ENCODE measurements around the gene FAM107A.
"Not testable (repeated sequence)": the region's sequence is repeated elsewhere in the genome, so short reads cannot be mapped to it uniquely, and the experiment has no call there.

Gene FAM107A

DNA sequence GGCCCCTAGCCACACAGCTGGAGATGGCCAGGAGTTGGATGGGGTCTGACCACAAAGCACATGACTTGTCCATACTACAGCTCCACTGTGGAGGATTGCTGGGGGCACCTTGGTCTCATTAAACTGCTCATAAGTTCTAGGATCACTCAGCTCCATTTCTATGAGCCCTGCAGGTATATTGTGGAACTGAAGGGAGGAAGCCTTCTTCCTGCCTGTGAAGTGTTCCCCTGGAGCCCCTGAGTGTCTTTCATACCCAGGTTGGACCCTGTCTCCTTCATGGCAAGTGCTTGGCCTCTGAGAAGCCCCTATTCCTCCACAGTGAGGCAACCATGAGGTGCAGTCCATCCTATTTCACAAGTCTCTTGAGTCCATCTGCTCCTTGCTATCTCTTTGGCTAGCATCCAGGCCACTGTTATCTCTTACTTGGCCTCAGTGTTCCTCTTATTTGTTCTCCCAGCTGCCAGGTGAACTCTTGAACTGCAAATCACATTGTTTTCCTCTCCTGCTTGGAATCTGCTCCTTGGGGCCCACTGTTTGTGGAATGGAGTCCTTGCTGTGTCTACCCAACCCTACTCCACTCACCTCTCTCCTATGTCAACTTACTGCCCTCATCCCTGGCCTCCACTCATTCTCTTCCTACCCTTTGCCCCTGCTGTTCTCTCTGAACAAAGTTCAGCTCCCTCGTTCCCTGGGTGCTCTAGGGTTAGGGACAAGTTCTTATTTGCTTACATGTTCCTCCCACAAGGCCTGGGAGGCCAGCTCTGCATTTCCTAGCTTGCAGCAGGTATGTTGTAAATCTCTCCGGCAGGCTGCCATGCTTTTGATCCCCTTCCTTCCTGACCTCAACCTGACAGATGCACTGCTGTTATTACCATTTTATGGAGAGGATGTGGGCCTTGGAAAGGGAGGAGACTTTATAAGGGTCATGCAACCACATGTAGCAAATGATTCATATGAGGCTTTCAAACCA is 41.4 kb downstream of the FAM107A start:
- Histone ChIP-seq H3K36me3 (ENCODE audit: control insufficient read depth, insufficient read depth, low read length) (no peaks in the 10 kb centered on the region), H3K27ac (ENCODE audit: low read depth, low read length) (no peak overlapping the region), H3K4me1 (ENCODE audit: control insufficient read depth, insufficient read depth, low read length) (no peaks in the 10 kb centered on the region; the same call in none of the 2 replicates), H3K4me3 (ENCODE audit: low read depth, low read length) (no peak overlapping the region), H3K9ac (ENCODE audit: low read depth, low read length) (no peak overlapping the region), H3K9me3 (ENCODE audit: control insufficient read depth, insufficient read depth, low read length) (no peaks in the 10 kb centered on the region), H3K27me3 (ENCODE audit: control insufficient read depth, insufficient read depth, low read length) (no peaks in the 10 kb centered on the region)

GRCh38 chr3:58534592-58535494 is 42.3 kb downstream of the FAM107A start:
- no peak overlapping the region for H3K27ac ChIP-seq (ENCODE audit: low read depth, low read length)
- H3K9me3 ChIP-seq (ENCODE audit: control insufficient read depth, insufficient read depth, low read length): no peaks in the 10 kb centered on the region
- no peaks in the 10 kb centered on the region for H3K27me3 ChIP-seq (ENCODE audit: control insufficient read depth, insufficient read depth, low read length)
- no peaks in the 10 kb centered on the region; the same call in none of the 2 replicates for H3K4me1 ChIP-seq (ENCODE audit: control insufficient read depth, insufficient read depth, low read length)
- no peaks in the 10 kb centered on the region for H3K36me3 ChIP-seq (ENCODE audit: control insufficient read depth, insufficient read depth, low read length)
- no peak overlapping the region for H3K9ac ChIP-seq (ENCODE audit: low read depth, low read length)
- H3K4me3 ChIP-seq (ENCODE audit: low read depth, low read length): no peak overlapping the region

DNA sequence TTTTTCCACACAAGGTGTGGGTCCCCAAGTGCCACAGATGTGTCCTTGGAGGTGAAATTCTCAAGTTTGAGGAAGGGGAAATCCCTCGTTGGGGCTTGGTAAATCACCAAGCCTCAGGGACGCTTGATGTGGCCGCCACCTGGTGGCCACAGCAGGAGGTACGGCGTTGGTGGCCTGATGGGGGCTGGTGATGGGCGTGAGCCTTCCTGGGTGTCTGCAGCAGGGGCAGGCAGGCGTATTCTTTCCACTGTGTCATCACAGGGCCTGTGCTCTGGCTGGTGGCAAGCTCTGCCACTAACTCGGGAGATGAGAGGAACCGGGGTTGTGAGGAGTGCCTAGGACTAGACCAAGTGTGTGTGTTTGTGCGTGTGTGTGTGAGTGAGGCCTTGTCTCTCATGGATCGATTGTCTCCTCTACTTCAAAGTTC is 44.4 kb downstream of the FAM107A start:
- H3K9me3 ChIP-seq (ENCODE audit: control insufficient read depth, insufficient read depth, low read length): no peaks in the 10 kb centered on the region
- H3K36me3 ChIP-seq (ENCODE audit: control insufficient read depth, insufficient read depth, low read length): no peaks in the 10 kb centered on the region
- no peaks in the 10 kb centered on the region for H3K27me3 ChIP-seq (ENCODE audit: control insufficient read depth, insufficient read depth, low read length)
- H3K4me1 ChIP-seq (ENCODE audit: control insufficient read depth, insufficient read depth, low read length): no peaks in the 10 kb centered on the region; the same call in none of the 2 replicates
- no peak overlapping the region for H3K4me3 ChIP-seq (ENCODE audit: low read depth, low read length)
- H3K27ac ChIP-seq (ENCODE audit: low read depth, low read length): no peak overlapping the region
- H3K9ac ChIP-seq (ENCODE audit: low read depth, low read length): no peak overlapping the region

- no peak overlapping the region for H3K27ac ChIP-seq (ENCODE audit: low read depth, low read length)
- H3K9me3 ChIP-seq (ENCODE audit: control insufficient read depth, insufficient read depth, low read length): no peaks in the 10 kb centered on the region
- no peaks in the 10 kb centered on the region for H3K36me3 ChIP-seq (ENCODE audit: control insufficient read depth, insufficient read depth, low read length)
- no peaks in the 10 kb centered on the region for H3K27me3 ChIP-seq (ENCODE audit: control insufficient read depth, insufficient read depth, low read length)
- no peaks in the 10 kb centered on the region; the same call in none of the 2 replicates for H3K4me1 ChIP-seq (ENCODE audit: control insufficient read depth, insufficient read depth, low read length)
- H3K9ac ChIP-seq (ENCODE audit: low read depth, low read length): no peak overlapping the region
- no peak overlapping the region for H3K4me3 ChIP-seq (ENCODE audit: low read depth, low read length)
Measured at GRCh38 chr3:58531956-58532355, 45.2 kb downstream of the FAM107A start.

- Histone ChIP-seq H3K27ac (ENCODE audit: low read depth, low read length) (no peak overlapping the region), H3K9me3 (ENCODE audit: control insufficient read depth, insufficient read depth, low read length) (no peaks in the 10 kb centered on the region), H3K4me3 (ENCODE audit: low read depth, low read length) (no peak overlapping the region), H3K4me1 (ENCODE audit: control insufficient read depth, insufficient read depth, low read length) (peaks cover under 1% of the 10 kb centered on the region), H3K36me3 (ENCODE audit: control insufficient read depth, insufficient read depth, low read length) (no peaks in the 10 kb centered on the region), H3K9ac (ENCODE audit: low read depth, low read length) (no peak overlapping the region), H3K27me3 (ENCODE audit: control insufficient read depth, insufficient read depth, low read length) (no peaks in the 10 kb centered on the region)
Measured at GRCh38 chr3:58531555-58531954, 45.6 kb downstream of the FAM107A start.

- Histone ChIP-seq H3K9ac (ENCODE audit: low read depth, low read length) (no peak overlapping the region), H3K9me3 (ENCODE audit: control insufficient read depth, insufficient read depth, low read length) (no peaks in the 10 kb centered on the region), H3K36me3 (ENCODE audit: control insufficient read depth, insufficient read depth, low read length) (no peaks in the 10 kb centered on the region), H3K27ac (ENCODE audit: low read depth, low read length) (no peak overlapping the region), H3K4me3 (ENCODE audit: low read depth, low read length) (no peak overlapping the region), H3K27me3 (ENCODE audit: control insufficient read depth, insufficient read depth, low read length) (no peaks in the 10 kb centered on the region), H3K4me1 (ENCODE audit: control insufficient read depth, insufficient read depth, low read length) (peaks cover 4% of the 10 kb centered on the region)
Measured at GRCh38 chr3:58530354-58530865, 46.8 kb downstream of the FAM107A start.

DNA sequence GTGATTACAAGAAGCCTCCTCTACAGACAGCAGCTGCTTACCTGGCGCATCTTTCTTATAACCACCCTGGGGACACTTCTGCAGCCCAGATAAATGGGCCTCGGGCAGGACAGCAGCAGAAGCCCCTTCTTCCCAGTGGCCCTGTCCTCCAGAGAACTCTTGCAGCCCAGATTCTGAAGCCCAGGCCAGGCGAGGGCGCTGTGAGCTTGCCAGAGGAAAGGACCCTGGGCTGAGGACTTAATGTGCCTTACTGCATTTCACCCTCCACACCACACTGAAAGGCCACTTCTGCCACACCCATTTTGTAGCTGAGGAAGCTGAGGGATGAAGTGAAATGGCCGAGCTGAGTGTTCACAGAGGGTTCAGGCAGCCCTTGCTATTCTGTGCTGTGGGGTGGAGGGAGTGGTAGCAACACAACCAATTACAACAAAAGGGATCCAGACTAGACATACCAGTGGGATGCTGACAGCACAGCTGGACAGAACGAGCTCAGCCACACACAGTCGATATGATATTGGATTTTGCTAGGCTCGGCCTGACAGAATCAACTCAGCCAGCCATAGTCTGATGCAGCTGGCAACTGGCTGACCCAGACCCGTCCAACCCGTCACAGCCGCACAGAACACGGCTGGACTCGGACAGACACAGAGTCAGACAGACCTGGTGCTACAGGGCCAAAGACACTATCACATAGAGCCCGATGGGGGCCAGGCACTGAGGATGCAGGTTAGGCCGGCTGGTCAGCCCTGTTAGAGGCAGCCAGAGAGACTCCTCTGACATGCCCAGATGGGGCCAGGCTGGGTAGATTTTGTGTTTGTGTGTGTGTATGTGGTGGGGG is 47.5 kb downstream of the FAM107A start:
- Histone ChIP-seq H3K9me3 (ENCODE audit: control insufficient read depth, insufficient read depth, low read length) (no peaks in the 10 kb centered on the region), H3K27ac (ENCODE audit: low read depth, low read length) (no peak overlapping the region), H3K4me1 (ENCODE audit: control insufficient read depth, insufficient read depth, low read length) (peaks cover 4% of the 10 kb centered on the region), H3K9ac (ENCODE audit: low read depth, low read length) (no peak overlapping the region), H3K4me3 (ENCODE audit: low read depth, low read length) (no peak overlapping the region), H3K27me3 (ENCODE audit: control insufficient read depth, insufficient read depth, low read length) (no peaks in the 10 kb centered on the region), H3K36me3 (ENCODE audit: control insufficient read depth, insufficient read depth, low read length) (no peaks in the 10 kb centered on the region)

- H3K36me3 ChIP-seq (ENCODE audit: control insufficient read depth, insufficient read depth, low read length): no peaks in the 10 kb centered on the region
- H3K9ac ChIP-seq (ENCODE audit: low read depth, low read length): no peak overlapping the region
- no peaks in the 10 kb centered on the region for H3K27me3 ChIP-seq (ENCODE audit: control insufficient read depth, insufficient read depth, low read length)
- no peak overlapping the region for H3K4me3 ChIP-seq (ENCODE audit: low read depth, low read length)
- no peaks in the 10 kb centered on the region for H3K9me3 ChIP-seq (ENCODE audit: control insufficient read depth, insufficient read depth, low read length)
- H3K27ac ChIP-seq (ENCODE audit: low read depth, low read length): no peak overlapping the region
- H3K4me1 ChIP-seq (ENCODE audit: control insufficient read depth, insufficient read depth, low read length): peaks cover 4% of the 10 kb centered on the region
Measured at GRCh38 chr3:58528629-58529028, 48.6 kb downstream of the FAM107A start.

- not testable (repeated sequence) for H3K27me3 ChIP-seq (ENCODE audit: control insufficient read depth, insufficient read depth, low read length); H3K4me3 ChIP-seq (ENCODE audit: low read depth, low read length); H3K9me3 ChIP-seq (ENCODE audit: control insufficient read depth, insufficient read depth, low read length); H3K36me3 ChIP-seq (ENCODE audit: control insufficient read depth, insufficient read depth, low read length); H3K9ac ChIP-seq (ENCODE audit: low read depth, low read length); H3K27ac ChIP-seq (ENCODE audit: low read depth, low read length)
- peaks cover 12% of the 10 kb centered on the region for H3K4me1 ChIP-seq (ENCODE audit: control insufficient read depth, insufficient read depth, low read length)
Measured at GRCh38 chr3:58527440-58527839, 49.8 kb downstream of the FAM107A start.

- no peak overlapping the region for H3K27ac ChIP-seq (ENCODE audit: low read depth, low read length)
- H3K4me3 ChIP-seq (ENCODE audit: low read depth, low read length): no peak overlapping the region
- H3K9ac ChIP-seq (ENCODE audit: low read depth, low read length): no peak overlapping the region
- no peaks in the 10 kb centered on the region for H3K27me3 ChIP-seq (ENCODE audit: control insufficient read depth, insufficient read depth, low read length)
- no peaks in the 10 kb centered on the region for H3K36me3 ChIP-seq (ENCODE audit: control insufficient read depth, insufficient read depth, low read length)
- no peaks in the 10 kb centered on the region for H3K9me3 ChIP-seq (ENCODE audit: control insufficient read depth, insufficient read depth, low read length)
- peaks cover 20% of the 10 kb centered on the region for H3K4me1 ChIP-seq (ENCODE audit: control insufficient read depth, insufficient read depth, low read length)
Measured at GRCh38 chr3:58526515-58526957, 50.7 kb downstream of the FAM107A start.
